Retinal pigment epithelial cell (primary cell): Measurements from ENCODE around the gene KMT2C.
"Not testable (repeated sequence)": the region's sequence is repeated elsewhere in the genome, so short reads cannot be mapped to it uniquely, and the experiment has no call there.

Experiments used
- DNase-seq: peaks from one replicate; pipeline ENCODE4 v3.0.0-alpha.2; 2010; ENCODE audit warnings: low read depth
- H3K4me3 ChIP-seq: 2 replicates; pipeline ENCODE4 v1.5.1; 2011; ENCODE audit warnings: mild to moderate bottlenecking, low read length, control low read depth, moderate library complexity
- TF ChIP-seq, protein P1 (sequence below): conservative IDR thresholded peaks from 2 replicates; pipeline ENCODE4 v1.5.1; 2011; ENCODE audit warnings: low read depth, low read length, control low read depth, inconsistent platforms

The KMT2C gene

DNA sequence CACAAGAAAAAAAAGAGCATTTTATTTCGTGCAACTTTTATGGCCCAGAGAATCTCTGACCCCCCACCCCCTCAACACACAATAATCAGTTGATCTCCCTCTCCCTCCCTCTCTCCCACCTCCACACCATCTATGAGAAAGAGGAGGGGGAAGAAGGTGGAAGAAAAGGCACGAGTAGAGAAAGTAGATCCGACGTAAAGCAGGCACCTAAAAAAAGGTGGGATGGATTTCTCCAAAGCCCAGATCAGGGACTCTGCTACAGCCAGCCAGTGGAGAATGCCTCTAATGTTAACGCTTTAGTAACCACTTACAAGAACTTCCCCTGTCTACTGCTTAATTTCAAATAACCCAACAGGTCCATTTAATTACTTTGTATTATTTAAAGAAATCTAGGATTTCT is 24.4 kb downstream of the KMT2C start:
- H3K4me3 ChIP-seq = peak overlapping the region; percentile 22
- TF ChIP-seq, protein P1, sequence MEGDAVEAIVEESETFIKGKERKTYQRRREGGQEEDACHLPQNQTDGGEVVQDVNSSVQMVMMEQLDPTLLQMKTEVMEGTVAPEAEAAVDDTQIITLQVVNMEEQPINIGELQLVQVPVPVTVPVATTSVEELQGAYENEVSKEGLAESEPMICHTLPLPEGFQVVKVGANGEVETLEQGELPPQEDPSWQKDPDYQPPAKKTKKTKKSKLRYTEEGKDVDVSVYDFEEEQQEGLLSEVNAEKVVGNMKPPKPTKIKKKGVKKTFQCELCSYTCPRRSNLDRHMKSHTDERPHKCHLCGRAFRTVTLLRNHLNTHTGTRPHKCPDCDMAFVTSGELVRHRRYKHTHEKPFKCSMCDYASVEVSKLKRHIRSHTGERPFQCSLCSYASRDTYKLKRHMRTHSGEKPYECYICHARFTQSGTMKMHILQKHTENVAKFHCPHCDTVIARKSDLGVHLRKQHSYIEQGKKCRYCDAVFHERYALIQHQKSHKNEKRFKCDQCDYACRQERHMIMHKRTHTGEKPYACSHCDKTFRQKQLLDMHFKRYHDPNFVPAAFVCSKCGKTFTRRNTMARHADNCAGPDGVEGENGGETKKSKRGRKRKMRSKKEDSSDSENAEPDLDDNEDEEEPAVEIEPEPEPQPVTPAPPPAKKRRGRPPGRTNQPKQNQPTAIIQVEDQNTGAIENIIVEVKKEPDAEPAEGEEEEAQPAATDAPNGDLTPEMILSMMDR = no peak
- no peak for DNase-seq

DNA sequence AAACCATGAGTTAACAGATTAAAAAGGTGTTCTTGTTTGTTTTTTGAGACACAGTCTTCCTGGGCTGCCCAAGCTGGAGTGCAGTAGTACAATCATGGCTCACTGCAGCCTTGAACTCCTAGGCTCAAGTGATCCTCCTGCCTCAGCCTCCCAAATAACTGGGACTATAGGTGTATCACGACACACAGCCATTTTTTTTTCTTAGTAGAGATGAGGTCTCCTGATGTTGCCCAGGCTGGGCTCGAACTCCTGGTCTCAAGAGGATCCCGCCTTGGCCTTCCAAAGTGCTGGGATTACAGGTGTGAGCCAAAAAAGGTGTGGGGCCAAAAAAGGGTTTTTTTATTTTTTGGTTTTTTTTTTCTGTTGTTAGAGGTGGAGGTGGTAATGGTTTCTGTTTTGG is 29.3 kb downstream of the KMT2C start:
- DNase-seq = no peak
- TF ChIP-seq, protein P1 = no peak
- H3K4me3 ChIP-seq = no peak overlapping the region

DNA sequence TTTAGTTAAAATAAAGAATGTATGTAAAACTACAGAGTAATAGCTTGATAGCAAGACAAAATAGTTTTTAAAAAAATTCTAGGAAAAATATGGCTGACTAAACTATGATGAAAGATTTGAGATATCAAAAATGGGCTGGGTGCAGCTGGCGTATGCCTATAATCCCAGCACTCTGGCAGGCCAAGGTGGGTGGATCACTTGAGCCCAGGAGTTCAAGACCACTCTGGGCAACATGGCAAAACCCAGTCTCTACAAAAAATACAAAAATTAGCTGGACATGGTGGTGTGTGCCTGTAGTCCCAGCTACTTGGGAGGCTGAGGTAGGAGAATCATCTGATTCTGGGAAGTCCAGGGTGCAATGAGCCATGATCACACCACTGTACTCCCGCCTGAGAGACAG is 29.8 kb downstream of the KMT2C start:
- not testable (repeated sequence) for H3K4me3 ChIP-seq, DNase-seq
- TF ChIP-seq, protein P1 = peak; percentile 3

DNA sequence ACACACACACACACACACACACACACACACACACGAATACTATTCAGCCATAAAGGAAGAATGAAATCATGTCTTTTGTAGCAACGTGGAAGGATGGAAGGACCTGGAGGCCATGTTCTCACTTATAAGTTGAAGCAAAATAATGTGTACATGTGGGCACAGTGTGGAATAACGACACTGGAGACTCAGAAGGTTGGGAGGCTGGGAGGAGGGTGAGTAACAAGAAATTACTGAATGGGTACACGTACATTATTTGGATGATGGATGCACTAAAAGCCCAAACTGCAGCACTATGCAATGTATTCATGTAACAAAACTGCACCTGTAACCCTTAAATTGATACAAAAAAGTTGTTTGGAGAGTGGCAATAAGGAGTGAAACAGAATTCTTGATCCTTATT is 32.1 kb downstream of the KMT2C start:
- DNase-seq = no peak
- TF ChIP-seq, protein P1 = no peak
- H3K4me3 ChIP-seq = no peak overlapping the region

DNA sequence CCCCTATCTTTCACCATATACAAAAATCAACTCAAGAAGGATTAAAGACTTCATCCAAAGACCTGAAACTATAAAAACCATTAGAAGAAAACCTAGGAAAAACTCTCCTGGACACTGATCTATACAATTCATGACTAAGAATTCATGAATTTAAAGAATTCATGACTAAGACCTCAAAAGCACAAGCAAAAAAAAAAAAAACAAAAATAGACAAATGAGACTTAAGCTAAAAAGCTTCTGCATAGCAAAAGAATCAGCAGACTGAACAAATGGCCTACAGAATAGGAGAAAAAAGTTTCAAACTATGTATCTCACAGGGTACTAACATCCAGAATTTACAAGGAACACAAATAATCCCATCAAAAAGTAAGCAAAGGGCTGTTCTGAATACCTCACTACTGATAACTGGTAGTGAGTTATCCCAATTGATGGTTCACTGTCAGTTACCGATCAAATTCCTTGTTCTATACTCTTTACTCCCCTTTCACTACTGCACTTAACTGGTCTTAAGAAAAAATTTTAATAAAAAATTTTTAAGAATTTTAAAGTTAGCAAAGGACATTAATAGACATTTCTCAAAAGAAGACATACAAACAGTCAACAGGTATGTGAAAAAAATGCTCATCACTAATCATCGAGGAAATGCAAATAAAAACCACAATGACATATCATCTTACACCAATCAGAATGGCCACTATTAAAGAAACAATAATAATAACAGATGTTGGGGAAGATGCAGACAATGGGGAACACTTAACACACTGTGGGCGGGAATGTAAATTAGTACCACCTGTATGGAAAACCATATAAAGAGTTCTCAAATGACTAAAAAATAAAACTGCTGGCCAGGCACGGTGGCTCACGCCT is 33.2 kb downstream of the KMT2C start:
- peak; percentile 21 for DNase-seq
- TF ChIP-seq, protein P1 = no peak
- no peak overlapping the region for H3K4me3 ChIP-seq

DNA sequence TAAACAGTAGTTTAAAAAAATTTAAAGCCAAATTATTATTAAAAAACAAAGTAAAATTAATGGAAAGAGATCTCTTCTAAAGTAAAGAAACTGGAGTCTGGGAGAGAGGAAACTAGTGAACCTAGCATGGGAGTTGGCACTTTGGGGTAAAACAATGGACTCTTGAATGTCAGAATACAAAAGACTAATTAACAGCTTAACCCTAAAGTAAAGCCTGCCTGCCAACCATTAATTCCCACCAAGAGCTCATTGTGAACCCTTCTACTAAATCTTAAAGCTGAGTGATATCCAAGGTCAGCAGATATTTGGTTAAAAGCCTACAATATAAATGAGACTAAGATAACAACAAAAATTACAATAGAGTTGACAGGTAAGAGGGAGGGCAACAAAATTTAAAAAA is 36.5 kb downstream of the KMT2C start:
- no peak overlapping the region for H3K4me3 ChIP-seq
- TF ChIP-seq, protein P1 = no peak
- DNase-seq = no peak

DNA sequence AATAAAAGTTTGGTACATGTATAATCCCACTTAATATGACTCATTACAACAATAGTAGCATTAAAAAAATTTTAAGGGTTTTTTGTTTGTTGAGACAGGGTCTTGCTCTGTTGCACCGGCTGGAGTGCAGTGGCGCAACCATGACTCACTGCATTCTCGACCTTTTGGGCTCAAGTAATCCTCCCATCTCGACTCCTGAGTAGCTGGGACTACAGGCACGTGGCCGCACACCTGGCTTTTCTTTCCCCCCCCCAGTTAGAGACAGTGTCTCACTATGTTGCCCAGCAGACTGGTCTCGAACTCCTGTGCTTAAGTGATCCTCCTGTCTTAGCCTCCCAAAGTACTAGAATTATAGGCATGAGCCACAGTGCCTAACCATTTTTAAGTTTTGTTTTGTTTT is 40.7 kb downstream of the KMT2C start:
- TF ChIP-seq, protein P1 = no peak
- DNase-seq = peak; percentile 21
- H3K4me3 ChIP-seq = no peak overlapping the region
